Transverse colon (tissue), 4 donors: Measurements from ENCODE around the gene CDK11A. TPM values are rescaled to one million over a fixed set of nuclear protein-coding genes. Genes with fewer than 3 reads are reported as not detected.
A peak's percentile ranks its signal among the peaks of the same experiment; 100 is the strongest.
"Not testable (repeated sequence)": the region's sequence is repeated elsewhere in the genome, so short reads cannot be mapped to it uniquely, and the experiment has no call there.

Source experiments
- DNase-seq: peaks from one replicate; pipeline ENCODE4 v3.0.0-alpha.2; 2019
- H3K27ac ChIP-seq, 4 donors: fragments of 200-600 bp; sonication (generic); 2 replicates each; pipeline ENCODE4 v1.5.1; 2016 to 2018; ENCODE audit warnings: inconsistent platforms in 4 of 4
- H3K27me3 ChIP-seq: fragments of 200-600 bp; sonication (generic); 2 replicates; pipeline ENCODE4 v1.5.1; 2017; ENCODE audit warnings: inconsistent platforms
- H3K36me3 ChIP-seq, 4 donors: fragments of 200-600 bp; sonication (generic); 2 replicates each; pipeline ENCODE4 v1.5.1; 2017 to 2019; ENCODE audit warnings: inconsistent platforms in 4 of 4
- H3K4me1 ChIP-seq, 4 donors: fragments of 200-600 bp; sonication (generic); 2 replicates each; pipeline ENCODE4 v1.5.1; 2017 to 2020; ENCODE audit warnings: inconsistent platforms in 4 of 4
- H3K4me3 ChIP-seq, 4 donors: fragments of 200-600 bp; sonication (generic); 1 replicate in 1 of 4; 2 replicates in 3 of 4; pipeline versions ENCODE4 v1.5.1 to v1.6.1; 2017 to 2019; ENCODE audit warnings: inconsistent platforms in 4 of 4
- H3K9me3 ChIP-seq, 2 donors: fragments of 200-600 bp; sonication (generic); 2 replicates each; pipeline ENCODE4 v1.5.1; 2017 to 2019; ENCODE audit warnings: inconsistent platforms in 2 of 2
- CTCF ChIP-seq, 5 experiments: fragments of 200-600 bp in 3 of 5; fragments of 450-650 bp in 2 of 5; sonication (generic) in 3 of 5; IDR thresholded peaks; 1 replicate in 2 of 5; 2 replicates in 3 of 5; pipeline ENCODE4 v1.5.1; 2016 to 2017; ENCODE audit warnings: antibody characterized with exemption in 5 of 5, inconsistent platforms in 3 of 5, mild to moderate bottlenecking in 2 of 5, moderate library complexity in 1 of 5
- POLR2A ChIP-seq: fragments of 450-650 bp; IDR thresholded peaks from one replicate; pipeline ENCODE4 v1.6.1; 2016; ENCODE audit warnings: antibody characterized with exemption, mild to moderate bottlenecking, moderate library complexity
- POLR2AphosphoS5 ChIP-seq, 3 donors: sonication (generic); formaldehyde crosslinking; IDR thresholded peaks; one replicate each; pipeline ENCODE4 v1.6.1; 2016; ENCODE audit warnings: antibody characterized with exemption in 3 of 3
- WGBS, 2 donors: methylation state at CpG; one replicate each; pipeline ENCODE4 v1.1.5; 2018; ENCODE audit warnings: low coverage in 1 of 2; 5-methylcytosine and 5-hydroxymethylcytosine counted together
- in situ Hi-C, 4 donors: fragments of 200-750 bp; cut with MboI; loops; one replicate each; pipeline versions ENCODE4 v1.15.0 to v1.15.1; 2017; ENCODE audit warnings: low sequenced_read_pairs in 3 of 4, low pct_ligation_motif_present in 1 of 4, low pct_unique_long_range_greater_than_20kb in 1 of 4
- intact Hi-C: fragments of 100-400 bp; cut with DNase I; formaldehyde crosslinking; loops from one replicate; pipeline ENCODE4 v1.15.1; 2023; ENCODE audit warnings: low total_unique reads
- total RNA-seq, 4 donors: library from RNA; depleted of rRNA; stranded (reverse); fragments of >200 nt; gene quantifications; one replicate each; pipeline ENCODE4 v1.1.0, GENCODE V29; 2016

The CDK11A gene
- total RNA-seq, 4 donors from 2014 or later, result 52.9 to 250 (median 161) TPM

- peaks cover 0 to 20% (median 9%) of the 10 kb centered on the region in 4 donors for H3K36me3 ChIP-seq
- in situ Hi-C loops, H3K9me3 ChIP-seq, H3K4me3 ChIP-seq, H3K27me3 ChIP-seq, intact Hi-C loops, DNase-seq: not testable (repeated sequence)
- WGBS, 2 donors, result 67% methylated on average over 15 of the region's 15 CpGs; no CpG with 5 or more reads in 1 of the 2 donors
- H3K27ac ChIP-seq, result peak overlapping the region; percentile 49 to 73 (median 58)
- H3K4me1 ChIP-seq, result peaks cover 3 to 11% (median 6%) of the 10 kb centered on the region in 4 donors
Measured at GRCh38 chr1:1662830-1663560, 61.2 kb downstream of the CDK11A start.

- Histone ChIP-seq H3K36me3 (peaks cover 0 to 20% (median 9%) of the 10 kb centered on the region in 4 donors), H3K27ac (peak overlapping the region; percentile 49 to 73 (median 58)), H3K4me1 (peaks cover 3 to 14% (median 6%) of the 10 kb centered on the region in 4 donors)
- H3K4me3 ChIP-seq, H3K9me3 ChIP-seq, DNase-seq, intact Hi-C loops, H3K27me3 ChIP-seq, in situ Hi-C loops: not testable (repeated sequence)
- 74% methylated on average over 8 of the region's 9 CpGs; no CpG with 5 or more reads in 1 of the 2 donors for WGBS, 2 donors
Measured at GRCh38 chr1:1662392-1662791, 61.8 kb downstream of the CDK11A start.

GRCh38 chr1:1658583-1659549 lies 65.3 kb downstream of the CDK11A start, which contains the start of gene CDK11B:
Gene CDK11B (minus strand): TSS chr1:1659004. CDS start chr1:1657485, 1,519 bp downstream.
- in situ Hi-C loops, result loop anchor here in 1 of 4 donors (5.0 kb wide), 1 partner anchor 63 kb away; the partner anchor contains the start of gene CDK11A
- H3K9me3 ChIP-seq, intact Hi-C loops, H3K27me3 ChIP-seq: not testable (repeated sequence)
- TF ChIP-seq CTCF (IDR thresholded peaks at IDR 0.05) (peak; percentile 20 to 58 (median 38)), POLR2A (peak; percentile 74), POLR2AphosphoS5 (IDR thresholded peaks at IDR 0.05) (peak; percentile 78 to 80 (median 80))
- peaks cover 3 to 36% (median 22%) of the 10 kb centered on the region in 4 donors for H3K4me1 ChIP-seq
- peaks cover 0 to 22% (median 10%) of the 10 kb centered on the region in 4 donors for H3K36me3 ChIP-seq
- peak within 1 kb of the TSS; percentile 95 to 100 (median 98) for H3K27ac ChIP-seq
- DNase-seq, result peak; percentile 95
- 0 to 20% methylated on average over 2 to 9 of the region's 96 CpGs for WGBS, 2 donors
- peak within 1 kb of the TSS; percentile 59 to 82 (median 70) for H3K4me3 ChIP-seq

Other genes with a start within 250 kb of the CDK11A start
- 10 to 100 TPM; 14.6 to 34.4 (median 20.4) TPM for gene ATAD3A, start 212.2 kb downstream of the CDK11A start, total RNA-seq
- gene TMEM240, start 183.7 kb downstream of the CDK11A start, total RNA-seq, result 10 to 100 TPM in 1 of 4 donors, 1 to 10 TPM in 2, not detected in 1; 3.8 to 27.3 (median 4.2) TPM
- gene SSU72, start 149.5 kb downstream of the CDK11A start, total RNA-seq, result 100 to 1,000 TPM in 3 of 4 donors, 10 to 100 TPM in 1; 95.0 to 162 (median 136) TPM
- 1 to 10 TPM; 1.5 to 4.6 (median 3.7) TPM for gene FNDC10, start 124.2 kb downstream of the CDK11A start, total RNA-seq
- 100 to 1,000 TPM in 3 of 4 donors, 10 to 100 TPM in 1; 94.2 to 346 (median 224) TPM for gene MIB2, start 108.9 kb downstream of the CDK11A start, total RNA-seq
- 10 to 100 TPM in 2 of 4 donors, 1 to 10 TPM in 2; 4.9 to 58.9 (median 9.9) TPM for gene MMP23B, start 92.2 kb downstream of the CDK11A start, total RNA-seq
- 100 to 1,000 TPM in 1 of 4 donors, 10 to 100 TPM in 3; 28.4 to 183 (median 60.5) TPM for gene CDK11B, start 65.4 kb downstream of the CDK11A start, total RNA-seq
- gene SLC35E2B, start 31.6 kb downstream of the CDK11A start, total RNA-seq, result 100 to 1,000 TPM in 2 of 4 donors, 10 to 100 TPM in 2; 63.4 to 202 (median 83.9) TPM
- 100 to 1,000 TPM; 129 to 191 (median 152) TPM for gene NADK, start 54.1 kb upstream of the CDK11A start, total RNA-seq
- 100 to 1,000 TPM; 123 to 191 (median 174) TPM for gene GNB1, start 166.7 kb upstream of the CDK11A start, total RNA-seq
- under 1 TPM in 1 of 4 donors, not detected in 3; 0.48 TPM for gene CALML6, start 190.9 kb upstream of the CDK11A start, total RNA-seq
- 1 to 10 TPM in 3 of 4 donors, not detected in 1; 5.2 to 9.5 (median 5.3) TPM for gene TMEM52, start 194.9 kb upstream of the CDK11A start, total RNA-seq